ENCODE measurements around the gene CIROP. TPM values are rescaled to one million over a fixed set of nuclear protein-coding genes. Genes with fewer than 3 reads are reported as not detected.

The CIROP gene
- total RNA-seq, 1 experiment from 2014 or later = not detected

- no peak overlapping the region for H2AK5ac ChIP-seq (ENCODE audit: insufficient read length, low read length)
- peaks cover 8 to 9% of the 10 kb centered on the region in 2 experiments for H3K9me3 Mint-ChIP-seq
- no peak overlapping the region for H3K27ac ChIP-seq (ENCODE audit: insufficient read length, low read depth, low read length)
- no peak overlapping the region for H4K91ac ChIP-seq (ENCODE audit: insufficient read length, low read depth, low read length)
- H3K4me1 ChIP-seq (ENCODE audit: insufficient read depth, low read length) = peaks cover 2% of the 10 kb centered on the region; the same call in 1 of the 2 replicates
- no peaks in the 10 kb centered on the region for H3K79me1 ChIP-seq (ENCODE audit: insufficient read depth, low read depth, low read length, poor library complexity, severe bottlenecking)
- H2BK12ac ChIP-seq (ENCODE audit: insufficient read length, low read depth, low read length) = no peak overlapping the region
- no peak for TF ChIP-seq CTCF (conservative IDR thresholded peaks at IDR 0.05)
- H3K23ac ChIP-seq (ENCODE audit: insufficient read length, low read depth, low read length) = no peak overlapping the region
- H3K23me2 ChIP-seq (ENCODE audit: insufficient read length, low read depth, low read length, poor library complexity, severe bottlenecking) = no peaks in the 10 kb centered on the region
- H2BK20ac ChIP-seq (ENCODE audit: low read depth, low read length, poor library complexity, severe bottlenecking) = no peak overlapping the region
- no peak overlapping the region for H3K4ac ChIP-seq (ENCODE audit: low read depth, low read length)
- H2AFZ ChIP-seq (ENCODE audit: low read length) = no peak overlapping the region
- peaks cover 0 to 3% (median 0%) of the 10 kb centered on the region in 3 experiments; a peak in 1 of 7 replicates for H3K36me3 Mint-ChIP-seq (ENCODE audit: insufficient read depth in 1 of 3, low read depth in 3 of 3)
- H2BK15ac ChIP-seq (ENCODE audit: low read depth, low read length) = no peak overlapping the region
- no peak overlapping the region for H3K18ac ChIP-seq (ENCODE audit: insufficient read length, low read depth, low read length)
- H3K14ac ChIP-seq (ENCODE audit: insufficient read depth, low read length) = no peak overlapping the region
- H3K4me1 Mint-ChIP-seq = peaks cover 29 to 31% of the 10 kb centered on the region in 2 experiments
- peaks cover 17% of the 10 kb centered on the region for H3K27me3 Mint-ChIP-seq (ENCODE audit: low read depth)
- H3K27ac Mint-ChIP-seq = no peak overlapping the region
- no peak overlapping the region for H4K5ac ChIP-seq (ENCODE audit: insufficient read length, low read depth, low read length)
- no peak overlapping the region for H4K8ac ChIP-seq (replicated peaks; ENCODE audit: insufficient read length, low read depth, low read length)
- H3K27me3 ChIP-seq (ENCODE audit: insufficient read depth, low read length) = no peaks in the 10 kb centered on the region
- H2BK5ac ChIP-seq (ENCODE audit: insufficient read length, low read length) = no peak overlapping the region
- no peak overlapping the region for H3T11ph ChIP-seq (ENCODE audit: low read length)
- H3K9me3 ChIP-seq (ENCODE audit: control insufficient read depth, low read depth, low read length) = no peaks in the 10 kb centered on the region
- 100% methylated on average over 1 of the region's 5 CpGs for WGBS (ENCODE audit: extremely low coverage, insufficient read length, low lambda C conversion rate)
- no peak overlapping the region for H3K4me3 Mint-ChIP-seq
- no peak for DNase-seq
- H3K9ac ChIP-seq (ENCODE audit: extremely low read depth, insufficient read length, low read length) = no peak overlapping the region
- H3K4me2 ChIP-seq (ENCODE audit: insufficient read depth, insufficient read length, low read length) = no peak overlapping the region
- no peaks in the 10 kb centered on the region for H4K20me1 ChIP-seq (ENCODE audit: control insufficient read depth, insufficient read depth, insufficient read length)
- H3K56ac ChIP-seq (ENCODE audit: insufficient read length, low read depth, low read length) = no peak overlapping the region
- no peaks in the 10 kb centered on the region for H3K79me2 ChIP-seq (ENCODE audit: insufficient read depth, low read length)
- no peak overlapping the region for H2BK120ac ChIP-seq (ENCODE audit: low read depth, low read length, poor library complexity, severe bottlenecking)
Measured at GRCh38 chr14:23110579-23111365, 6.0 kb upstream of the CIROP start.

Data from H9 (cell line).